Measurements from ENCODE around the gene PHACTR4.
"Not testable (repeated sequence)": the region's sequence is repeated elsewhere in the genome, so short reads cannot be mapped to it uniquely, and the experiment has no call there.

Gene PHACTR4

GRCh38 chr1:28503117-28503516 lies 133.6 kb downstream of the PHACTR4 start:
- DNase-seq, result no peak

- peak; percentile 55 to 94 (median 90) for DNase-seq
Observed at GRCh38 chr1:28505406-28506187, 136.1 kb downstream of the PHACTR4 start, which contains the start of gene RCC1. Gene RCC1 (plus strand): TSS chr1:28506043. CDS start chr1:28529867, 23,824 bp downstream.

DNA sequence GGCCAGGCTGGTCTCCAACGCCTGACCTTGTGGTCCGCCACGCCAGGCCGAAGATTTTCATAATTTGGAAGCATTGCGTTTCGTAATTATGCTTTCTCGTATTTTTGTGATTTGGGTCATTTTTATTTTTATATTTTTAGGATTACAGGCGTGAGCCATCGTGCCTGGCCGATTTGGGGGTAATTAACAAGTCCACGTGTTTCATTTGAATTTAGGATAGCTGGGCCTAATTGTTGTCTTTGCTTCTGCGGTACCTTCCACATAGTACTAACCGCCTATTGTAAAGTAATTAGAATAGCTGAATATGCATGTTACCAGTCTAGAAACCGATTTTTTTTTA lies 137.3 kb downstream of the PHACTR4 start:
- DNase-seq, result no peak

- DNase-seq, result no peak
Observed at GRCh38 chr1:28507247-28507645, 137.7 kb downstream of the PHACTR4 start.

- DNase-seq, result no peak
Observed at GRCh38 chr1:28507646-28508434, 138.3 kb downstream of the PHACTR4 start.

GRCh38 chr1:28508435-28508754 lies 138.9 kb downstream of the PHACTR4 start:
- no peak for DNase-seq

DNA sequence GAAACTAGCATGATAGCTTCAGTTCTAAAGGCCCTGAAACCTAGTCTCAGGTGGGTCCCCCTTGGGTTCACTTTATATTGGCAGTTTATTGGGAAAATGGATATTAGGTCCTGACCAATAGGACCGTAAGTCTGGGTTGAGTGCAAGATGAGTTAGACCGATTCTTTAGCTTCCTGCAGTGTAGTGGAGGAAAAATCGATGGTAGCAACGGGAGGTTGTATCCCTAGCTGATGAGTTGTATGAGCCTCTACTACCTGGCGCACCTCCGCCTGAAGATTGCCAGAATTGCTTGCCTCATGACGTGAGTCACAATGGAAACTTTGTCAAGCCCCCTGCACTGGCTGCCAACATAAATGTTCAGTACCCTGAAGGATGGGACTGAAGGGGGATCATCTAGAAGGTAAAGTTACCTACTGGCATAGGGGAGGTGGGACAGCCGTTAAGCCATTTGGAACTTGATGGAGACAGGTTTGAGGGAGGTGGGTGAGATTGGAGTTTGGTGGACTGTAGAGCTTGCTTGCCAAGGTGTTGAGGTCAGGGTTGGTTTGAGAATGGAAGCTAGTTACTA lies 140.2 kb downstream of the PHACTR4 start:
- DNase-seq, result no peak

DNA sequence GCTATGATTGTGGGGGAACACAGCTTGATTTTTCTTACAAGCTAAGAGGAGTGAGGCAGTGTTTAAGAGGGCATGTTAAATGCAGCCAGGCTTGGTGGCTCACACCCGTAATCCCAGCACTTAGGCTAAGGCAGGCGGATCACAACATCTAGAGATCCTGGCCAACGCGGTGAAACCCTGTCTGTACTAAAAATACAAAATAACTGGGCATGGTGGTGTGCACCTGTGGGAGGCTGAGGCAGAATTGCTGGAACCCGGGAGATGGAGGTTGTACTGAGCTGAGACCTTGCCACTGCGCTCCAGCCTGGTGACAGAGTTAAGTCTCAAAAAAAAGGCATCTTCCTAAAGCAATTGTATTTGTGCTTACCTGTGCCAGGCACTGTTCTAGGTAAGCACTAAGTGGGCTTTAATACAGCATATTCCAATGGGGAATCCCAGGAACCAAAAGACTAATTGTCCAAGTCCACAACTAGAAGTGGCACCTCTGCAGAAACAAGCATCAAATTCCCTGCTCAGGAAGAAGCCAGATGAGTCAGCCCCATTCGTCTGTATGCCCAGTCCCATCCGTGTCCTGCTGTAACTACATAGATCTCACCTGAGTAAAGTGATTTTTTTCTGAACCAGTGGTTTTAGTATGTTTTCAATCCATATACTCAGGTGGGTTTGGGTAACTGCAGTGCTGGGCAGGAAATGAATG lies 140.9 kb downstream of the PHACTR4 start:
- DNase-seq, result no peak

GRCh38 chr1:28510970-28511440 lies 141.5 kb downstream of the PHACTR4 start:
- DNase-seq, result no peak

DNA sequence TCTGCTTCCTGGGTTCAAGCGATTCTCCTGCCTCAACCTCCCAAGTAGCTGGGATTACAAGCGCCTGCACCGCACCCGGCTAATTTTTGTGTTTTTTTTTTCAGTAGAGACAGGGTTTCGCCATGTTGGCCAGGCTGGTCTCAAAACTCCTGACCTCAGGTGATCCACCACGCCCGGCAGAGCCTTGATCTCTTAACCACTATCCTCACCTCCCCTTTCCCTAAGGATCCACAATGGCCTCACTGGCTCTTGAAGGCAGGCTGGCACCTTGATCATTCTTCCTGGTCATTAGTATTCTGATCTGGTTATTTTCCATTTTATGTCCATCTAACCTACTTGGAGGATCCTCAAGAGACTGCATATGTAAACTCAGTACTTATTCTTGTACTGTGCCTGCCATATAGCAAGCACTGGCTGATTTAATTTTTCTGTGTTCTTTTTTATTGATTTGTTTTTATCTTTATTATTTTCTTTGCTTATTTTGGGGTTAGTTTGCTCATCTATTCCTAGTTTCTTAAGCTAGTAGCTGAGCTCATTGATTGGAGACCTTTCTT lies 142.6 kb downstream of the PHACTR4 start:
- no peak for DNase-seq

DNA sequence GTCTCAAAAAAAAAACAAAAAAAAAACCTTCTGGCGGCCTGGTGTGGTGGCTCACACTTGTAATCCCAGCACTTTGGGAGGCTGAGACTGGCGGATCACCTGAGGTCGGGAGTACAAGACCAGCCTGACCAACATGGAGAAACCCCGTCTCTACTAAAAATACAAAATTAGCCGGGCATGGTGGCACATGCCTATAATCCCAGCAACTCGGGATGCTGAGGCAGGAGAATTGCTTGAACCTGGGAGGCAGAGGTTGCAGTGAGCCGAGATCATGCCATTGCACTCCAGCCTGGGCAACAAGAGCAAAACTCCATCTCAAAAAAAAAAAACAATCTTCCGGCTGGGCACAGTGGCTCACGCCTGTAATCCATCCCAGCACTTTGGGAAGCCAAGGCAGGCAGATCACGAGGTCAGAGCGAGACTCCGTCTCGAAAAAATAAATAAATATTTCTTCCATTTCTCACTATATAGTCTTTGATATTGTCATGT lies 144.9 kb downstream of the PHACTR4 start:
- not testable (repeated sequence) for DNase-seq

DNA sequence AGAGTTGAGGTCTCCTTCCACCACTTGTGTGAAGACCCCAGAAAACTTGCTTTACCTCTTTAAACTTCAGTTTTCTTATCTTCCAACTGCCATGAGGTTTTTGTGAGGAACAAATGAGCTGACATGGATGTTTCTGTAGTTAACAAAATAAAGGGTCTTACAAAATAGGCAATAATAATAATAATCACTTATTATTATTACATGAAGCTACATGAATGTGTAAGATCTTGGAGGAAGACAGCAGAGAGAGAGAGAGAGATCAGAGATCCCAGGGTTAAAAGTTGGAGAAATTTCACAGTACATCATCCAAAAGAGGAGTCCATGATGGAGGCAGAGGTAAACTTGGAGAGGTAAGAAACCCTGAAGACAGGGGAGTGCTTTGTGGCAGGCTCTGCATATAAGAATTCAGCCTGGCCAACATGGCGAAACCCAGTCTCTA lies 147.0 kb downstream of the PHACTR4 start:
- DNase-seq, result no peak

DNA sequence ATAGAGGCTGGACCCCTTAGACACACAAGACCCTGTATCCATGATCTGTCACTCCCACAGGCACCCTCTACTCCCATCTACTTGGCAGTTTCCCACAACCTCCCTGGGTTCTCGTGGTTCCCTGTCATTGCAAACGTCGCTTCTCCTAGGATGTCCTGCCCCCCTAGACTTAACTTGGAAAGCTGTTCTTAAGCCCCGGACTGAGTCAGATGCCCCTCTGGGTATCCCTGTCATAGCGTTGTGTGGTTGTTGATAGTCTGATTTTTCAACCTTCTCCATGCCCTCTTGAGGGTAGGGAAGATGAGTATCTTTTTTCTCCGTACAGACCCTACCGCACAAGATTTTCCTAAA lies 148.1 kb downstream of the PHACTR4 start:
- peak in 1 of 14 donors; percentile 18 for DNase-seq

- DNase-seq, result peak; percentile 47 to 91 (median 78)
Observed at GRCh38 chr1:28518000-28518744, 148.6 kb downstream of the PHACTR4 start.

GRCh38 chr1:28518745-28519341 lies 149.3 kb downstream of the PHACTR4 start:
- no peak for DNase-seq

DNA sequence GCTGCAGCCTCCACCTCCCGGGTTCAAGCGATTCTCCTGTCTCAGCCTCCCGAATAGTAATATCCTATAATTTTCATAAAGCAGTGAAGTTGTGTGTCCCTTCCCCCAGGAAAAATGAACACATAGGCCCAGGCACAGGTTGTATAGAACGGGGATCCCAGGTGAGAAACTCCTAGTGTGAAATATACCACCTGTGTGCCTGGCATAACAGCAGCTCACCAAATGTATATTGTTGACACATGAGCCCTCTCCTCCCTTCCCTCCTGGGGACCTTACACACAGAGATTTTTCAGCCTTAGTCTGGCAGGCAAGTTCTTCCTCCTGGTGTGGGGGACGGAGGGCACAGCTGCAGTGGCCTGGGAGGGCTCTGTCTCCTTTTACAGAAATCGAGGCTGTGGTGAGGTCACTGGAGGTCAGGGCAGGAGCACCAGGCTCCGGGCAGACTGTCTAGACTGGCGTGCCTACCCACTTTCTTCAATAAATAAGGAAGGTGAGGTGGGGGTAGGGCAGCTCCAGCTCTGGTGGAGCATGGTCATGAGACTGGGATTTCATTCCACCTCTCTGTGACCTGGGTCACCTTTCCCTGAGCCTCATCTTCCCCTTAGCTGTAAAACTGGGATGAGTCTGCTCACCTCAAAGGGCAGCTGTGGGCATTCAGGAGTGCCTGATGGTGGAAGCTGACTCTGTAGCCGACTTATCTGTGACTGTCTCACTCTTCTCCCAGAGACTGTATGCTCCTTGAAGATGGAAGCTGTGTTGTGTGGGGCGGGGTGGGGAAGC lies 150.6 kb downstream of the PHACTR4 start:
- DNase-seq, result no peak

DNA sequence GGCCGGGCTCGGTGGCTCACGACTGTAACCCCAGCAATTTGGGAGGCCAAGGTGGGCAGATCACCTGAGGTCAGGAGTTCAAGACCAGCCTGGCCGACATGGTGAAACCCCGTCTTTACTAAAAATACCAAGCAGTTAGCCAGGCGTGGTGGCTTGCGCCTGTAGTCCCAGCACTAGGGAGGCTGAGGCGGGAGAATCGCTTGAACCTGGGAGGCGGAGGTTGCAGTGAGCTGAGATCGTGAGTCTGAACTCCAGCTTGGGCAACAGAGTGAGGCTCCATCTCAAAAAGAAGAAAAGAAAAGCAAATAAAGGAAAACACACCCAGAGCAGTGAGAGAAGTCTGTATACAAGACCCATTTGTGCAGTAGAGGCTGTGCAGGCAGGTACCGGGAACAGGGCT lies 151.3 kb downstream of the PHACTR4 start:
- DNase-seq, result not testable (repeated sequence)

DNA sequence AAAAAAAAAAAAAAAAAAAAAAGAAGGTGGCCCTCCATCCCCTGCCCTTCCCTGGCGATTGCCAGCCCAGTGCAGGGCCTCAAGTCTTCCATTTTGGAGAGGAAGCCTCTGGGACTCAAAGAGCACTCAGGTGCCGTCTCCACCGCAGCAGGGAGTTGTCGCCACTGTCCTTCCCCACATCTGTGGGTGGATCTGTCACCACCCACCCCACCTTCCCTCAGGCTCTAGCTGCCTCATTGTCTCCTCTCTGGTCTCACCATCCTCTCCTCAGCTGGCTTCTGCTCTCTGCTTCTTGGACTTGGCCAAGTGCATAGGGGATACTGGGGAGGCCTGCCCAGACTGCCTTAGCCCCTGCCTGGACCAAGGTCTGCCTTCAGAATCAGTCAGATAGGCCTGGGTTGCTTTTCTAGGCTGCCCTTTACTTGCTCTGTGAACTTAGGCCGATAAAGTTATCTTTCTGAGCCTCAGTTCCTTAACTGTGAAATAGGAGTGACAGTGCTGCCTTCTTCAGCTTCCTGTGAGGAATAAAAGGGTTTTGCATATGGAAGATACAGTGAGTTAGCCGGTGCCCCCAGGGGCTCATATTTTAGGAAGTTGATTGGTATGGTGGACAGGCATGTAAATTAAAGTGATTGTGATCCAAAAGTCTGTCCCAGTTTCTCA lies 152.1 kb downstream of the PHACTR4 start:
- no peak for DNase-seq

GRCh38 chr1:28522537-28522936 lies 153.0 kb downstream of the PHACTR4 start:
- DNase-seq, result not testable (repeated sequence)
